HepG2 (cell line): ENCODE measurements around the gene LARP1. TPM values are rescaled to one million over a fixed set of nuclear protein-coding genes. Genes with fewer than 3 reads are reported as not detected.

Source experiments
- AGO1 ChIP-seq: fragments of 200-400 bp; formaldehyde crosslinking; IDR thresholded peaks from 2 replicates; pipeline ENCODE4 v1.6.1; 2017; ENCODE audit warnings: mild to moderate bottlenecking, low read depth, low read length, moderate library complexity; ENCODE audit not compliant: poor library complexity, severe bottlenecking
- DPF2 ChIP-seq: sonication (generic); formaldehyde crosslinking; IDR thresholded peaks from 2 replicates; pipeline ENCODE4 v1.4.0; 2020; ENCODE audit warnings: mild to moderate bottlenecking, low read depth, missing genetic modification reagents, borderline replicate concordance
- ELF4 ChIP-seq: sonication (generic); formaldehyde crosslinking; IDR thresholded peaks from 2 replicates; pipeline ENCODE4 v1.5.0; 2020; ENCODE audit warnings: missing genetic modification reagents, mild to moderate bottlenecking, moderate library complexity, borderline replicate concordance
- FOXA3 ChIP-seq: IDR thresholded peaks from 2 replicates; pipeline ENCODE4 v1.6.1; 2016; ENCODE audit warnings: missing genetic modification reagents, missing compliant biosample characterization
- GFI1 ChIP-seq: sonication (generic); formaldehyde crosslinking; IDR thresholded peaks from 2 replicates; pipeline ENCODE4 v1.5.0; 2020; ENCODE audit warnings: missing genetic modification reagents, mild to moderate bottlenecking, borderline replicate concordance
- MLXIP ChIP-seq: sonication (generic); formaldehyde crosslinking; IDR thresholded peaks from 2 replicates; pipeline ENCODE4 v1.9.0; 2021; ENCODE audit warnings: missing genetic modification reagents, borderline replicate concordance
- PBX3 ChIP-seq: sonication (generic); formaldehyde crosslinking; IDR thresholded peaks from 2 replicates; pipeline ENCODE4 v1.8.1; 2023; ENCODE audit warnings: missing genetic modification reagents, inconsistent platforms, borderline replicate concordance
- TFE3 ChIP-seq: IDR thresholded peaks from 2 replicates; pipeline ENCODE4 v1.6.1; 2016
- ZBTB4 ChIP-seq: sonication (generic); formaldehyde crosslinking; IDR thresholded peaks from 2 replicates; pipeline ENCODE4 v1.4.0; 2020; ENCODE audit warnings: missing genetic modification reagents, mild to moderate bottlenecking, borderline replicate concordance
- ZNF674 ChIP-seq: sonication (generic); formaldehyde crosslinking; IDR thresholded peaks from 2 replicates; pipeline ENCODE4 v1.5.0; 2020; ENCODE audit warnings: low read depth, mild to moderate bottlenecking, missing genetic modification reagents
- ZNF747 ChIP-seq: sonication (generic); formaldehyde crosslinking; IDR thresholded peaks from 2 replicates; pipeline ENCODE4 v1.8.1; 2023; ENCODE audit warnings: missing genetic modification reagents, mild to moderate bottlenecking, borderline replicate concordance
- polyA plus RNA-seq, 8 experiments: library from polyadenylated mRNA; depleted of rRNA in 3 of 8; stranded (reverse) in 7 of 8; unstranded in 1 of 8; fragments of >200 nt; fragmentation: Illumina TruSeq in 4 of 8; extraction: Trizol in 4 of 8; gene quantifications; 2 replicates each; pipeline versions ENCODE4 v1.2.1 to v1.2.3, GENCODE V29; 2011 to 2016; ENCODE audit warnings: low read depth in 4 of 8, missing spikeins in 1 of 8, mixed read lengths in 1 of 8; ENCODE audit not compliant: insufficient read depth in 1 of 8
- total RNA-seq, 5 experiments: library from RNA; depleted of rRNA; stranded (reverse); fragments of >200 nt; fragmentation: Illumina TruSeq; extraction: Trizol; gene quantifications; 2 replicates each; pipeline ENCODE4 v1.2.3, GENCODE V29; 2016; ENCODE audit warnings: low read depth in 1 of 5
- TF ChIP-seq, protein P1 (sequence below): sonication (generic); formaldehyde crosslinking; IDR thresholded peaks from 2 replicates; pipeline ENCODE4 v1.9.0; 2021; ENCODE audit warnings: missing genetic modification reagents, borderline replicate concordance
- TF ChIP-seq, protein P2 (sequence below): sonication (generic); formaldehyde crosslinking; IDR thresholded peaks from 2 replicates; pipeline ENCODE4 v1.4.0; 2020; ENCODE audit warnings: missing genetic modification reagents

Gene LARP1
- total and polyA plus RNA-seq, 2 of the 13 experiments (the other 11 are each of a cell fraction or from before 2014, with no cell fraction given), result 45.2 to 61.4 TPM

DNA sequence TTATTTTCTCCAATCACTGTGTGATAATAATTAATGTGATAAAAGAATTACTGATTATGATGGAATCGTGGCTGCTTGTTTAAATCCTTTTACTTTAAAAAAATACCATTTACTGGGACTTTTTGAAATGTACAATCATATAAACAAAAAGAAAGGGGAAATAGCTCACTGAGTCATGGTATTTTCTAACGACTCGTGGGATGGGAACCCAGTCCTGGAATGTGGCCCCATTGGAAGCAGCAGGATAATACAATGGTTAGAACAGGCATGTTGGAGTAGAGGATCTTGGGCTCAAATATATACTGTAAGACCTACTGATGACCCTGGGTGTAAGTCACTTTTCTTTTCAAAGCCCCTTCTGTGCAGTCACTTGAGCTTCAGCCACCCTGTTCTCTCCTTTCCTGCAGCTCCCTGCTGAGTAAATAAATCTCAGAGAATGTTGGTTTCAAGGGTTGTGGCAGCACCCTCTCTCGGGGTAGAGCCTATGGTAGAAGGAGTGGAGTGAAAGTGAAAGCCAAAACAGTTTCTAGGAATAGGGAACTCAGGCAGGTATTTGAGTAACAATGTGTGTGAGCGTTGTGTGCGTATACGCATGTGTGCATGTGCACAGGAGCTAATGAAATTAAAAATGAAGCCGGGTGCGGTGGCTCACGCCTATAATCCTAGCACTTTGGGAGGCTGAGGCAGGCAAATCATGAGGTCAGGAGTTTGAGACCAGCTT, 40.8 kb upstream of the LARP1 start (continued):
- TF ChIP-seq ZBTB4 (CRISPR knock-in tag), result peak; percentile 28; the same call in 1 of the 2 replicates
- TF ChIP-seq PBX3 (CRISPR knock-in tag), result no peak
- TF ChIP-seq, protein P1, sequence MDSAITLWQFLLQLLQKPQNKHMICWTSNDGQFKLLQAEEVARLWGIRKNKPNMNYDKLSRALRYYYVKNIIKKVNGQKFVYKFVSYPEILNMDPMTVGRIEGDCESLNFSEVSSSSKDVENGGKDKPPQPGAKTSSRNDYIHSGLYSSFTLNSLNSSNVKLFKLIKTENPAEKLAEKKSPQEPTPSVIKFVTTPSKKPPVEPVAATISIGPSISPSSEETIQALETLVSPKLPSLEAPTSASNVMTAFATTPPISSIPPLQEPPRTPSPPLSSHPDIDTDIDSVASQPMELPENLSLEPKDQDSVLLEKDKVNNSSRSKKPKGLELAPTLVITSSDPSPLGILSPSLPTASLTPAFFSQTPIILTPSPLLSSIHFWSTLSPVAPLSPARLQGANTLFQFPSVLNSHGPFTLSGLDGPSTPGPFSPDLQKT (CRISPR knock-in tag), result no peak
- no peak for TF ChIP-seq TFE3 (CRISPR knock-in tag)
- TF ChIP-seq GFI1, result peak; percentile 89; the same call in 1 of the 2 replicates
- TF ChIP-seq, protein P2, sequence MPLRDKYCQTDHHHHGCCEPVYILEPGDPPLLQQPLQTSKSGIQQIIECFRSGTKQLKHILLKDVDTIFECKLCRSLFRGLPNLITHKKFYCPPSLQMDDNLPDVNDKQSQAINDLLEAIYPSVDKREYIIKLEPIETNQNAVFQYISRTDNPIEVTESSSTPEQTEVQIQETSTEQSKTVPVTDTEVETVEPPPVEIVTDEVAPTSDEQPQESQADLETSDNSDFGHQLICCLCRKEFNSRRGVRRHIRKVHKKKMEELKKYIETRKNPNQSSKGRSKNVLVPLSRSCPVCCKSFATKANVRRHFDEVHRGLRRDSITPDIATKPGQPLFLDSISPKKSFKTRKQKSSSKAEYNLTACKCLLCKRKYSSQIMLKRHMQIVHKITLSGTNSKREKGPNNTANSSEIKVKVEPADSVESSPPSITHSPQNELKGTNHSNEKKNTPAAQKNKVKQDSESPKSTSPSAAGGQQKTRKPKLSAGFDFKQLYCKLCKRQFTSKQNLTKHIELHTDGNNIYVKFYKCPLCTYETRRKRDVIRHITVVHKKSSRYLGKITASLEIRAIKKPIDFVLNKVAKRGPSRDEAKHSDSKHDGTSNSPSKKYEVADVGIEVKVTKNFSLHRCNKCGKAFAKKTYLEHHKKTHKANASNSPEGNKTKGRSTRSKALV, result no peak
- no peak for TF ChIP-seq ZNF674 (CRISPR knock-in tag)
- TF ChIP-seq MLXIP, result no peak
- TF ChIP-seq ELF4, result no peak
- no peak for TF ChIP-seq AGO1
- 0 out of 2 replicates have a peak, but pooled peaks have one; percentile 39 for TF ChIP-seq DPF2
- TF ChIP-seq FOXA3 (CRISPR knock-in tag), result peak; percentile 29; the same call in 1 of the 2 replicates
- no peak for TF ChIP-seq ZNF747 (CRISPR knock-in tag)
